ENCODE data around the gene NRXN3.

Gene NRXN3

GRCh38 chr14:78840898-78841297 lies 670.7 kb downstream of the NRXN3 start:
- DNase-seq = no peak

GRCh38 chr14:78847801-78848200 lies 677.6 kb downstream of the NRXN3 start:
- DNase-seq = no peak

GRCh38 chr14:78848234-78848820 lies 678.2 kb downstream of the NRXN3 start:
- DNase-seq = peak; percentile 28

GRCh38 chr14:78849952-78850351 lies 679.8 kb downstream of the NRXN3 start:
- DNase-seq = no peak

GRCh38 chr14:78851189-78851588 lies 681.0 kb downstream of the NRXN3 start:
- no peak for DNase-seq

GRCh38 chr14:78852040-78852439 lies 681.9 kb downstream of the NRXN3 start:
- DNase-seq = no peak

- no peak for DNase-seq
Observed at GRCh38 chr14:78857974-78858373, 687.8 kb downstream of the NRXN3 start.

GRCh38 chr14:78863143-78863542 lies 693.0 kb downstream of the NRXN3 start:
- peak; percentile 45 for DNase-seq

GRCh38 chr14:78872837-78873236 lies 702.7 kb downstream of the NRXN3 start:
- DNase-seq = no peak

GRCh38 chr14:78873581-78873980 lies 703.4 kb downstream of the NRXN3 start:
- DNase-seq = no peak

- DNase-seq = no peak
Observed at GRCh38 chr14:78875049-78875448, 704.9 kb downstream of the NRXN3 start.

- DNase-seq = no peak
Observed at GRCh38 chr14:78885884-78886283, 715.7 kb downstream of the NRXN3 start.

GRCh38 chr14:78897443-78897842 lies 727.3 kb downstream of the NRXN3 start:
- DNase-seq = no peak

GRCh38 chr14:78902010-78902623 lies 731.9 kb downstream of the NRXN3 start:
- DNase-seq = peak; percentile 43

- no peak for DNase-seq
Observed at GRCh38 chr14:78904094-78904493, 733.9 kb downstream of the NRXN3 start.

- DNase-seq = no peak
Observed at GRCh38 chr14:78917462-78917861, 747.3 kb downstream of the NRXN3 start.

- peak; percentile 73 for DNase-seq
Observed at GRCh38 chr14:78921856-78922255, 751.7 kb downstream of the NRXN3 start.

GRCh38 chr14:78927261-78927660 lies 757.1 kb downstream of the NRXN3 start:
- no peak for DNase-seq

GRCh38 chr14:78933166-78933565 lies 763.0 kb downstream of the NRXN3 start:
- DNase-seq = no peak

GRCh38 chr14:78933948-78934524 lies 763.9 kb downstream of the NRXN3 start:
- peak; percentile 39 for DNase-seq

- no peak for DNase-seq
Observed at GRCh38 chr14:78946949-78947348, 776.8 kb downstream of the NRXN3 start.

- no peak for DNase-seq
Observed at GRCh38 chr14:78947681-78948080, 777.5 kb downstream of the NRXN3 start.

GRCh38 chr14:78950649-78951048 lies 780.5 kb downstream of the NRXN3 start:
- peak; percentile 31 for DNase-seq

GRCh38 chr14:78951602-78952001 lies 781.4 kb downstream of the NRXN3 start:
- no peak for DNase-seq
